ENCODE data around the gene LRRC74A. TPM values are rescaled to one million over a fixed set of nuclear protein-coding genes. Genes with fewer than 3 reads are reported as not detected.
A peak's percentile ranks its signal among the peaks of the same experiment; 100 is the strongest.
"Not testable (repeated sequence)": the region's sequence is repeated elsewhere in the genome, so short reads cannot be mapped to it uniquely, and the experiment has no call there.

Gene LRRC74A
- total RNA-seq, 2 donors from 2014 or later, result not detected

DNA sequence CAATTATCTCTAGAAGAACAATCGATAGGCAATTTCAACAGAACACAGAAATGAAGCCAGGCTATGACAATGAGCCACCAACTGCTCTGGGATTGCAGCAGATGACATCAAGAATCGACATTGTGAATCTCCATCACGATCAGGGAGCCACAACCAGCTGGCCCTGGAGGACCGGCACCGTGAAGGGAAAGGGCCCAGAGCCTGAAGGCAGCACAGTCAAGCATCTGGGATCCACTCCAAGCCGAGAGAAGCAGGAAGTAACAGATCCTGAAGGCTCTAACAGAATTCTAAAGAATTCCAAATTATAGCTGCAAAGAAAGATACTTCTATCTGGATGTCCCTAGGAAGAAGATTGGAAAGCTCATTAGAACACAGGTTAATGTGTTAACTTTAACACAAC lies 61.0 kb downstream of the LRRC74A start:
- ATAC-seq (replicated peaks in 1 of 2), result no peak
- H3K9me3 Mint-ChIP-seq, result no peaks in the 10 kb centered on the region
- H3K4me3 Mint-ChIP-seq, result no peak overlapping the region
- peaks cover 4% of the 10 kb centered on the region for H3K4me1 Mint-ChIP-seq (ENCODE audit: low read depth)
- peaks cover 0 to 2% of the 10 kb centered on the region in 2 donors for H3K36me3 Mint-ChIP-seq (ENCODE audit: insufficient read depth in 2 of 2)
- DNase-seq, result no peak
- H3K27ac Mint-ChIP-seq, result no peak overlapping the region
- no peaks in the 10 kb centered on the region for H3K27me3 Mint-ChIP-seq (ENCODE audit: low read depth)

DNA sequence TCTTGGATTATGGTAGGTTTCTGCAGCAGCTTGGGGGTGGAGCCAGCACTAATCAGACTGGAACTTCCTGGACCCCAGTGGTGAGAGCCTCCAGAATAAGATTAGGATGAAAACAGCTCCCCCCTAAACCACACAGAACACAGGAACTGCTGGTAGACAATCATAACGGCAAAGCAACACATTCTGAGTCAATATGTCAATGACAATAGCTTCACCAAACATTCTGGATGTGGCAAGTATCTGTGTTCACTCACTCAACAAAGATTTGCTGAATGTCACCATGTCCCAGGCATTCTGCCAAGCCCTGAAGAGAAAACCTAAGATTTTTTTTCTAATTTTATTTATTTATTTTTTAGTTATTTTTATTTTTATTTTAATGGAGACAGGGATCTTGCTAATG lies 65.2 kb downstream of the LRRC74A start:
- ATAC-seq (replicated peaks in 1 of 2) (no peak), DNase-seq (no peak)
- Mint-ChIP-seq H3K36me3 (ENCODE audit: insufficient read depth in 2 of 2) (peaks cover 4 to 6% of the 10 kb centered on the region in 2 donors), H3K9me3 (peaks cover 3% of the 10 kb centered on the region in 2 donors), H3K4me3 (no peak overlapping the region), H3K27ac (no peak overlapping the region), H3K4me1 (ENCODE audit: low read depth) (no peaks in the 10 kb centered on the region), H3K27me3 (ENCODE audit: low read depth) (no peaks in the 10 kb centered on the region)

DNA sequence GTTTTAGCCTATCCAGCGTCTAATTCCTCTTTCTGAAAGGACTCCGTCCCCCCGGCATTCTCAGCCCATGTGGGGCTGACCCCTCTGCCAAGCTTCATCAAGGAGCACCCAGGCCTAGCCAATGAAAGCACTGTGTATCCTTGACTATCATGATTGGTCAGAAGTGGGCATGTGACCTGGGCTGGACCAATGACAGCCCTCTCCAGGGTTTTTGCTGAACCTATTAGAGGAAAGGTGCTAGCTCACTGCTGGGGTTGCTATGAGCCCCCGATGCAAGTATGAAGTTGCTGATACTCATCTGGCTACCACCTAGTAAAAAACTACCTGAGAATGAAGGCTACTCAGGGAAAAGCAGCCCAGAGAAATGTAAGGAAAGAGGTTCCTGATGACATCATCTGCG lies 68.1 kb downstream of the LRRC74A start:
- Mint-ChIP-seq H3K9me3 (peaks cover 3% of the 10 kb centered on the region in 2 donors), H3K4me1 (ENCODE audit: low read depth) (no peaks in the 10 kb centered on the region)
- no peak for ATAC-seq (replicated peaks in 1 of 2)

GRCh38 chr14:76898006-76898405 lies 71.8 kb downstream of the LRRC74A start:
- ATAC-seq (replicated peaks in 1 of 2); H3K27ac Mint-ChIP-seq; H3K4me1 Mint-ChIP-seq (ENCODE audit: low read depth); H3K27me3 Mint-ChIP-seq (ENCODE audit: low read depth); H3K4me3 Mint-ChIP-seq; H3K36me3 Mint-ChIP-seq (ENCODE audit: insufficient read depth in 2 of 2); DNase-seq; H3K9me3 Mint-ChIP-seq: not testable (repeated sequence)

More for the DNA sequence above, 68.1 kb downstream of the LRRC74A start:
- H3K27ac Mint-ChIP-seq, result no peak overlapping the region
- DNase-seq, result no peak
- H3K36me3 Mint-ChIP-seq (ENCODE audit: insufficient read depth in 2 of 2), result peaks cover 4 to 6% of the 10 kb centered on the region in 2 donors
- H3K4me3 Mint-ChIP-seq, result no peak overlapping the region
- no peaks in the 10 kb centered on the region for H3K27me3 Mint-ChIP-seq (ENCODE audit: low read depth)

DNA sequence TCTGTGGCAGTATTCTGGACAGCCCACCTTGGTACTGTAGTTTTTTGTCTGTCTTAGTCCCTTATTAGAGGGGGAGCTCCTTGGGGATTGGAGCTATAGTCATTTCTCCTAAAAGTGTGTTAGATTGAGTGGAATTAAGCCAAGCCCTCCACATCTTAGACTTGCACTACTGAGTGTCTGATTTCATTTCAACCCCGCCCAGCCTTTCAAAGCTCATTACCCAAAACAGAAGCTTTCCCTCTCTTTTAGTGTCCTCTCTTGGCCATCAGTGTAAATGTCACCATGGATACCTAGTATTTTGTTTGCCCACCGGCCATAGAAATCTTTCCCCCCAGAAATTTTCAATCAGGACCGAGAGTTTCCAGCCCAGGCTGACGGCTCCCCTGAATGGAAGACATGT lies 74.5 kb downstream of the LRRC74A start:
- no peak overlapping the region for H3K27ac Mint-ChIP-seq
- H3K27me3 Mint-ChIP-seq (ENCODE audit: low read depth), result no peaks in the 10 kb centered on the region
- ATAC-seq (replicated peaks in 1 of 2) (no peak), DNase-seq (no peak)
- H3K36me3 Mint-ChIP-seq (ENCODE audit: insufficient read depth in 2 of 2), result no peaks in the 10 kb centered on the region
- H3K4me1 Mint-ChIP-seq (ENCODE audit: low read depth), result peaks cover 21% of the 10 kb centered on the region
- H3K4me3 Mint-ChIP-seq, result no peak overlapping the region
- no peaks in the 10 kb centered on the region for H3K9me3 Mint-ChIP-seq

DNA sequence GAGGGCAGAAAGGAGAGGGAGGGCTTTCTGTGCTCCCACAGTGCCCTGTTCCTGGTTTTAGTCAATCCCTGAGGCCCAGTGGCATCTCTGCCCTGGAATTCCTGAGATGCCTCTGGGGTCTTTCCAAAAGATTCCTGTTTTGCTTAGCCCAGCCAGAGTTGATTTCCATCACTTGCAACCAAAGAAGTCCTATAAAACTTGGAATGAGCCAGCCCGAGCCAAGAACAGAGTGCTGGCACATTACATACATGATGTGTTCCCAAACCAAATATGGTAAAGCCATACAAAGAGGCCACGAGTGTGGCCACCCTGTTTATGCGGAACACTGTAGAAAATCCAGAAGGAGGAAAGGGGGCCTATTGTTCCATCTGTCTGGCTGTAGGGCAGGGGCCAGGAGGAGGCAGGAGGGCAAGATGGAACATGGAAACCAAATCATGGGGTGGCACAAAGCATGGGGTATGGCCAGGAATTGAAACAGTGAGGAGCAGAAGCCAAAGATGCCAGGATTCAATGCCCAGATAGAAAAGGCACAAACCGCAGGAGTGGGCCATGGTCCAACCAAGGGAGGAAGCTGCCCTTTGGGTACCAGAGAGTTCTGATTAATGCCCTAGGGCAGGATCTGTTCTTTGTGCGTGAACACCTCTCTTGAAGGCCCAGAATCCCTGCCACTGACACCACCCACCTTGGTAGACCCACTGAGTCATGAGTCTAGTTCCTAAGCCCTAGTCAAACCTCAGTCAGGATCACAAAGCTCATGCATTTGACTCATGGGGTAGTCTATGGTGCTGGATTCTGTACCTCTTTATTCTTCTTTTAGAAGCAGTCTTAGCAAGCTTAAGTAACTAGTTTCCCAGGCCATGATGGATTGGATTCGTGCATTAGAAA lies 75.2 kb downstream of the LRRC74A start:
- no peaks in the 10 kb centered on the region for H3K9me3 Mint-ChIP-seq
- H3K36me3 Mint-ChIP-seq (ENCODE audit: insufficient read depth in 2 of 2), result no peaks in the 10 kb centered on the region
- H3K4me3 Mint-ChIP-seq, result no peak overlapping the region
- no peak for ATAC-seq (replicated peaks in 1 of 2)
- no peak for DNase-seq
- peaks cover 21% of the 10 kb centered on the region for H3K4me1 Mint-ChIP-seq (ENCODE audit: low read depth)
- H3K27me3 Mint-ChIP-seq (ENCODE audit: low read depth), result no peaks in the 10 kb centered on the region
- H3K27ac Mint-ChIP-seq, result no peak overlapping the region

DNA sequence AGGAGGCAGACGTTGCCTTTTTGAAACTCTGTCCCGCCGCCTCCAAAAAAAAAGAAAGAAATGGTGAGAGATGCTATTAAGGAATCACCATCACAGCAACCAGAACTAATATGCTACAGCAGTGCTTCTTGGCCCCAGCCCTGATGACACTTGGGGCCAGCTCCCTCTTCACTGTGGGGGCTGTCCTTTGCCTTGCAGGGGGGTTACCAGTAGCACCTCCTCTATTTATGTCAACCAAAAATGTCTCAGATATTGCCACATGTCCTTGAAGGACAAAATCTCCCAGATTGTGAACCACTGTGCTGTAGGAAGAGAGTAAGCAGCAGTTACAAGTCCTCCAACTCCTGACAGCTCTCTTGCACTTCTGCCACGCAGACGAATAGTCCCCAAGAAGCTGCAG lies 76.4 kb downstream of the LRRC74A start:
- no peak overlapping the region for H3K27ac Mint-ChIP-seq
- H3K36me3 Mint-ChIP-seq (ENCODE audit: insufficient read depth in 2 of 2), result no peaks in the 10 kb centered on the region
- no peaks in the 10 kb centered on the region for H3K27me3 Mint-ChIP-seq (ENCODE audit: low read depth)
- no peak overlapping the region for H3K4me3 Mint-ChIP-seq
- ATAC-seq (replicated peaks in 1 of 2), result no peak
- no peaks in the 10 kb centered on the region for H3K9me3 Mint-ChIP-seq
- no peak for DNase-seq
- peaks cover 21% of the 10 kb centered on the region for H3K4me1 Mint-ChIP-seq (ENCODE audit: low read depth)

DNA sequence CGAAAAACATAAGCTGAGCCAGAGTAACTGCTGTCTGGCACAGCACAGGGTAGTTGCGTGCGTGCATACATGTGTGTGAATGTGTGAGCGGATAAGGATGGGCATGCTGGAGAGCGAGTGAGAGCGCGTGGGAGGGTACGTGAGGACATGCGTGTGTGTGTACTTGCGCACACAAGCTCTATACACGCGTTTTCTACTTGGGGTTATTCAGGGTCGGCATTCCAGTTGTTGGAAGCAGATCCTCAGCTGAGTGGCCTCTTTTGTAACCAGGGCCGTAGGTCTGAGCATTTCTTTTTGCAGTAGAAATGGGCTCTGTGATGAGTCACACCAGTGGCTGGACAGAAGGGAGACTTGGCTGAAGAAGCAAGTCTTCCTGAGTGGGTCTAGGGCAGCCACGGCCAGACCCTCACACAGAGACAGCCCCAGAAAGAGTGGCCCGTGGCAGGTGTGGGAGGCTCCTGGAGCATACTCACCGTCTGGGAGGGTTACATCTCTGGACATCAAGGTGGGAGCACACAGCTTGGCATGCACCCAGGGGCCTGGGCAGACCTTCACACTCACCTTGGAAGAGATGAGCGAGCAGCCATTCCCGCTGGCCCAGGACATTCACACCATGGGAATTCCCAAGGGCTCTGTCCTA lies 78.0 kb downstream of the LRRC74A start:
- no peak overlapping the region for H3K27ac Mint-ChIP-seq
- H3K4me3 Mint-ChIP-seq, result peak overlapping the region in 1 of 2 donors; percentile 54
- peaks cover 29% of the 10 kb centered on the region for H3K4me1 Mint-ChIP-seq (ENCODE audit: low read depth)
- DNase-seq, result no peak
- no peaks in the 10 kb centered on the region for H3K27me3 Mint-ChIP-seq (ENCODE audit: low read depth)
- peaks cover 0 to 2% of the 10 kb centered on the region in 2 donors for H3K36me3 Mint-ChIP-seq (ENCODE audit: insufficient read depth in 2 of 2)
- no peak for ATAC-seq (replicated peaks in 1 of 2)
- no peaks in the 10 kb centered on the region for H3K9me3 Mint-ChIP-seq

- Mint-ChIP-seq H3K4me1 (ENCODE audit: low read depth) (peaks cover 32% of the 10 kb centered on the region), H3K27me3 (ENCODE audit: low read depth) (no peaks in the 10 kb centered on the region), H3K9me3 (no peaks in the 10 kb centered on the region), H3K36me3 (ENCODE audit: insufficient read depth in 2 of 2) (peaks cover 0 to 2% of the 10 kb centered on the region in 2 donors), H3K27ac (no peak overlapping the region), H3K4me3 (peak overlapping the region; percentile 51 to 54)
- ATAC-seq (replicated peaks in 1 of 2) (peak; percentile 98 to 99), DNase-seq (peak; percentile 88 to 90)
Observed at GRCh38 chr14:76904740-76905569, 78.7 kb downstream of the LRRC74A start.

DNA sequence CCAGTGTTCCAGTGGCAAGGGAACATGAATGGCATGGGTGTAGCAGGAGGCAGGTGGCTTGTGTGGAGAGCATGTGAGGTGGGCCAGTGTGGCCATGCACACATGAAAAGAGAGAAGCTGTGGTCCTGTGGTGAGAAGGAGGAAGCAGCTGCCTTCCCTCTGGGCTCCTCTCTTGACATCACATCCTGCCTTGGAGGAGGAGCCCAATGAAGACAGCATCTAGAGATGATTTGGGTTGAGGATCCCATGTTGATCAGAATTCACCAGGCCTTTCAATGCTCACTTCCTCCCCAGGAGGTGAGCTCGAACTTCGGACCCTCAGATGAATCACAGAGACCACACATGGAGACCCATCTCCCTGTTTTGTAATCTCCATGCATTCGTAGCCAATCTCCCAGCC lies 82.6 kb downstream of the LRRC74A start:
- peak overlapping the region; percentile 4 for H3K27ac Mint-ChIP-seq
- peaks cover 0 to 2% of the 10 kb centered on the region in 2 donors for H3K36me3 Mint-ChIP-seq (ENCODE audit: insufficient read depth in 2 of 2)
- no peaks in the 10 kb centered on the region for H3K9me3 Mint-ChIP-seq
- H3K27me3 Mint-ChIP-seq (ENCODE audit: low read depth), result no peaks in the 10 kb centered on the region
- H3K4me1 Mint-ChIP-seq (ENCODE audit: low read depth), result peaks cover 39% of the 10 kb centered on the region
- DNase-seq (peak; percentile 57 to 59), ATAC-seq (replicated peaks in 1 of 2) (peak; percentile 54 to 63)
- peak overlapping the region in 1 of 2 donors; percentile 23 for H3K4me3 Mint-ChIP-seq

GRCh38 chr14:76909266-76909665 lies 83.1 kb downstream of the LRRC74A start:
- peaks cover 35% of the 10 kb centered on the region for H3K4me1 Mint-ChIP-seq (ENCODE audit: low read depth)
- H3K27ac Mint-ChIP-seq, result no peak overlapping the region

DNA sequence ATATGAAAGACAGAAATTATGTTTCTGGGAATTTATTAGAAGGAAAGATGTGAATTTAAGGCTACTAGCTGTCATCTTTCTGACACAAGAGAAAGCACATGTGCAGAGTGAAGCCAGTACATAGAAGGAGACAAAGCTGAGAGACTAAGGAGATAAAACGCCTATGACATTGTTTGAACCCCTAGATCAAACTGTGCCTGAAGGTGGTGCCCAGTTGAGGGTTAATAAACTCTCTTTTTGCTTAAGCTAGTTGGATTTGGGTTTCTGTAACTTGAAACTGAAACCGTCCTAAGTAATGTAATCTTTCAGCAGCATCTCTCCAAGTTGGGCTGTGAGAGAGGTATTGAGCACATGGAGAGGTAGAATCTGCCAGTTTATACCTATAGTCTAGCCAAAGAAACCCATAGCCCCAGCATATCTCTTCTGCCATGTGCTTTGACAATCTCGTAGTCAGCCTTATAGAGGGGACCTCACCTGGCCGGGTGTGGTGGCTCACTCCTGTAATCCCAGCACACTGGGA lies 84.2 kb downstream of the LRRC74A start:
- peaks cover 30% of the 10 kb centered on the region for H3K4me1 Mint-ChIP-seq (ENCODE audit: low read depth)
- H3K36me3 Mint-ChIP-seq (ENCODE audit: insufficient read depth in 2 of 2), result peaks cover 0 to 2% of the 10 kb centered on the region in 2 donors
- ATAC-seq (replicated peaks in 1 of 2) (no peak), DNase-seq (no peak)
- H3K27me3 Mint-ChIP-seq (ENCODE audit: low read depth), result no peaks in the 10 kb centered on the region
- H3K4me3 Mint-ChIP-seq, result no peak overlapping the region
- H3K27ac Mint-ChIP-seq, result no peak overlapping the region
- no peaks in the 10 kb centered on the region for H3K9me3 Mint-ChIP-seq

More at GRCh38 chr14:76909266-76909665, 83.1 kb downstream of the LRRC74A start:
- Mint-ChIP-seq H3K9me3 (no peaks in the 10 kb centered on the region), H3K36me3 (ENCODE audit: insufficient read depth in 2 of 2) (peaks cover 0 to 2% of the 10 kb centered on the region in 2 donors), H3K4me3 (peak overlapping the region in 1 of 2 donors; percentile 23), H3K27me3 (ENCODE audit: low read depth) (no peaks in the 10 kb centered on the region)
- DNase-seq, result no peak
- ATAC-seq (replicated peaks in 1 of 2), result no peak

All from activated T-cell treated with anti-CD3 and anti-CD28 coated beads, Interleukin-2, amount 50 U/mL, for 72 hours (primary cell).